HG03521 (cell line): ENCODE measurements around the gene CFAP20.
"Not testable (repeated sequence)": the region's sequence is repeated elsewhere in the genome, so short reads cannot be mapped to it uniquely, and the experiment has no call there.

Source experiments
- ATAC-seq: cut with Tn5 transposase; IDR thresholded peaks from one replicate; pipeline ENCODE4 v1.9.1; 2021; ENCODE audit warnings: mild to moderate bottlenecking, moderate library complexity; ENCODE audit not compliant: unreplicated experiment

Gene CFAP20

GRCh38 chr16:58098207-58099096 is 30.7 kb downstream of the CFAP20 start:
- no peak for ATAC-seq

GRCh38 chr16:58096249-58096648 is 32.9 kb downstream of the CFAP20 start:
- no peak for ATAC-seq

GRCh38 chr16:58095575-58095960 is 33.6 kb downstream of the CFAP20 start:
- not testable (repeated sequence) for ATAC-seq

- ATAC-seq, result no peak
These were observed 34.2 kb downstream of the CFAP20 start for GRCh38 chr16:58094791-58095574.

- no peak for ATAC-seq
These were observed 35.2 kb downstream of the CFAP20 start for GRCh38 chr16:58094026-58094425.

GRCh38 chr16:58090396-58090795 is 38.8 kb downstream of the CFAP20 start:
- ATAC-seq, result not testable (repeated sequence)

- no peak for ATAC-seq
These were observed 41.1 kb downstream of the CFAP20 start for GRCh38 chr16:58088091-58088490.

DNA sequence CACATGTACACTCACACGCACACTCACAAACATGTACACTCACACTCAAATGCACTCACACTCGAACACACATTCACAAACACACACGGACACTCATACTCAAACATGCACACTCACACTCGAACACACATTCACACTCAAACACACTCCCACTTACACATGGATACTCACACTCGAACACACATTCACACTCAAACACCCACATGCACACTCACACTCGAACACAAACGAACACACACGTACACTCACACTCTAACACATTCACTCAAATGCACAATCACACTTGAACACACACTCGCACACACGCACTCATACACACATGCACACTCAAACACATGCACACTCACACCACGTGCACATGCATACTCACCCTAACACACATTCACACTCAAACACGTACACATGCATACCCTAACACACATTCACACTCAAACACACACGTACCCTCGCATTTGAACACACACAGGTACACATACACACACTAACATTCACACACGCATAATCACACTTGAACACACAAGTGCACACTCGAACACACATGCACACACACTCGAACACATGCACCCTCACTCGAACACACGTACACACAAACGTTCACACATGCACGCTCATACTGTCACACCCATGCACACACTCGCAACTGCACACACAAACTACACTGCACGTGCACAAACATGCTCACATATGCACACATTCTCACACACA is 41.8 kb downstream of the CFAP20 start:
- no peak for ATAC-seq

GRCh38 chr16:58086381-58087208 is 42.6 kb downstream of the CFAP20 start:
- ATAC-seq, result no peak

DNA sequence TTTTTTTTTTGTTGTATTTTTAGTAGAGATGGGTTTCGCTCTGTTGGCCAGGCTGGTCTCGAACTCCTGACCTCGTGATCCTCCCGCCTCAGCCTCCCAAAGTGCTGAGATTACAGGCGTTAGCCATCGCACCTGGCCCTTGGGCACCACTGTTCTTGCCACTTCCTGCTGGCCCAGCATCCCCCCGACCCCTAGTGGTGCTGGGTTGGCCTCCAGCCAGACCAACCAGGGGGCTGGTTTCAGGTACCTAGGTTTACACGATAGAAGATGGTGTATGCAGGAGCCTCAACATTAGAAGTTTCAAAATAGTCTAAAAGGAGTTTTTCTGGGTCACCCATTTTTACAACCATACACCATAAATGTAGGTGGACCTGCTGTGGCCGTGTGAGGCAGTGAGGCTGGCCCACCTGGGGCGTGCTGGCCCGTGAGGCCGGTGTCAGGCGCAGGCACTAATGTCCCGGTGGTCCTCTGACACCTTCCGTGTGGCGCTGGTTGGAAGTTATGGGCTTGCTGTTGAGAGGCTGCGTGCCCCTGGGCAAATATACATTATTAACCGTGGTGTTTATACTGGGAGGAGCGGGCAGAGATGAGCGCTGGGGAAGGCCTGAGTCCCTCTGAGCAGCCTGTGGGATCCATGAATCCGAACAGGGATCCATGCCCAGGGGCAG is 43.5 kb downstream of the CFAP20 start:
- ATAC-seq, result no peak

GRCh38 chr16:58085171-58085570 is 44.0 kb downstream of the CFAP20 start:
- no peak for ATAC-seq

- no peak for ATAC-seq
These were observed 44.5 kb downstream of the CFAP20 start for GRCh38 chr16:58084635-58085034.

- no peak for ATAC-seq
These were observed 46.8 kb downstream of the CFAP20 start for GRCh38 chr16:58082381-58082780.

GRCh38 chr16:58080657-58081056 is 48.5 kb downstream of the CFAP20 start:
- not testable (repeated sequence) for ATAC-seq

GRCh38 chr16:58077796-58078195 is 51.4 kb downstream of the CFAP20 start:
- ATAC-seq, result no peak

DNA sequence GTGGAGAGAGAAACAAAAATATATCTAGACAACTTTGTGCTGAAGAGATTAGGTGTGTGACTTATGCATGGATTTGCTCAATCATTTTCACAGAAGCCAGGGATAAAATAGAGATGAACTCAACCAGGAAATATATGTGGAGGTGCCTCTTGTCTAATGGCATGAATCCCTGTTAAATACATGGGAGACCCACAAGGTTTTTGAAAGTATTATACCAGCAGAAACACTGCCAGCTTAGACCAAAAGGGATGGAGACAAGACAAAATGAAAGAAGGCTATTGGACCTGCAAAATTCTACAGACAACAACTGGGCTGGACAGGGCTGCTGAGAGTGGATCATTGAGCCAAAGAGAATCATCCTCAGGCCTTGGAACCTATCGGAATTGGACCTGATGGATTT is 52.7 kb downstream of the CFAP20 start:
- ATAC-seq, result no peak

GRCh38 chr16:58074657-58075056 is 54.5 kb downstream of the CFAP20 start:
- no peak for ATAC-seq

GRCh38 chr16:58073086-58073485 is 56.1 kb downstream of the CFAP20 start:
- not testable (repeated sequence) for ATAC-seq

GRCh38 chr16:58072134-58072533 is 57.0 kb downstream of the CFAP20 start:
- not testable (repeated sequence) for ATAC-seq

DNA sequence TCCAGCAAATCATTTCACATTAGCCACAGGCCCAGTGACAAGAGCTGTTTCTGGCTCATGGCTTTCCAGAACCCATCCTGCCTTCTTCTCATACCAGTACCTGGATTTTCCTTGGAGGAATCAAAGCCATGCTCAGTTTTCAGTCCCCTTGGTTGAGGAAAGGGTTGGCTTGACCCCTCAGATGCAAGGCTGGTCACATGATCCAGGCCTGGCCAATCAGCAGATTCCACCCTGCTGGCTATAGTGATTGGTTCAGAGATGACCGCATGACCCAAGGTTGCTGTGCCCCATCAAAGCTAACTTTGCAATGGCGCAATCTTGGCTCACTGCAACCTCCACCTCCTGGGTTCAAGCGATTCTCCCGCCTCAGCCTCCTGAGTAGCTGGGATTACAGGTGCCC is 58.6 kb downstream of the CFAP20 start:
- ATAC-seq, result no peak
